ENCODE results near the gene TPTE2. TPM values are rescaled to one million over a fixed set of nuclear protein-coding genes. Genes with fewer than 3 reads are reported as not detected.

Gene TPTE2
- total RNA-seq, 1 donor from 2014 or later = not detected

DNA sequence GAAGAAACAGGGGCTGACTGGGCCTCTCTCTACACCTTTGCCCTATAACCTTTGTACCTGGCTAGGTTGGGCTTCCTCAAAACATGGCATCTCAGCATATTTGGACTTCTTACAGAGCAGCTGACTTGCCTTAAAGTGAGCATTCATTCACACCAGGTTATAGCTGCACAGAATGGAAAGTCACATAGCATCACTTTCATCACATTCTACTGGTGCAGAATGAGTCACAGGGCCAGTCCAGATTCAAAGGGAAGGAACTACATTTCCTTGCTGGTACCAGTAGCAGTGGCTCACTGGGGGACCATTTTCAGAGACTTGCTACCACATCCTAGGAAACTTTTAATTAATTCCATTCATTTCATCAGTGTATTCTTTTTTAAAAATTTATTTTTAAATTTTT, 20.3 kb upstream of the TPTE2 start:
- no peak for TF ChIP-seq CTCF (IDR thresholded peaks at IDR 0.05)

DNA sequence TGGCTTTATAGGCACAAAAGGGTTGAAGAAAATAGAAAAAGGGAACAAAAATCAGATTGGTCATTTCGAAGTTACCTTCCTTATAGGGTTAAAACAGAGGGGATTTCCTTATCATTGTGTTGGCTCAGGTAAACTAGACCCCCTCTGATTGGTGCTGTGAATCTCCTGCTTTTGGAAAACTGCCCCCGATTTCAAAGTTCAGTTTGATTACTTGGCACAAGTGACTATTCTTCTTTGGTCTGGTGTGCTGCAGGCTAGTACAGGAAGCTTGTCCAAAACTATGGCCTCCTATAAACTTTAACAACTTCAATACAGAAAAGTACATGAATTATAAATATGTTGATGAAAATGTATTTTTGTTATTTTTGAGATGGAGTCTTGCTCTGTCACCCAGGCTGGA, 13.9 kb upstream of the TPTE2 start:
- Histone ChIP-seq H3K4me3 (no peak overlapping the region), H3K36me3 (no peaks in the 10 kb centered on the region), H3K27me3 (no peaks in the 10 kb centered on the region), H3K4me1 (no peaks in the 10 kb centered on the region), H3K27ac (no peak overlapping the region), H3K9me3 (no peaks in the 10 kb centered on the region)
- TF ChIP-seq CTCF (IDR thresholded peaks at IDR 0.05) = no peak
- no peak for DNase-seq
- ATAC-seq = no peak
- intact Hi-C loops (cut with DNase I) = no loop called here

More for the DNA sequence above, 20.3 kb upstream of the TPTE2 start:
- no peak overlapping the region for H3K27ac ChIP-seq
- H3K27me3 ChIP-seq = no peaks in the 10 kb centered on the region
- no peak overlapping the region for H3K4me3 ChIP-seq
- H3K36me3 ChIP-seq = no peaks in the 10 kb centered on the region
- ATAC-seq (no peak), DNase-seq (no peak)
- intact Hi-C loops (cut with DNase I) = no loop called here
- no peaks in the 10 kb centered on the region for H3K9me3 ChIP-seq
- no peaks in the 10 kb centered on the region for H3K4me1 ChIP-seq

GRCh38 chr13:19573120-19573716, 11.9 kb upstream of the TPTE2 start:
- ATAC-seq (no peak), DNase-seq (no peak)
- intact Hi-C loops (cut with DNase I) = no loop called here
- Histone ChIP-seq H3K27me3 (no peaks in the 10 kb centered on the region), H3K4me3 (no peak overlapping the region), H3K27ac (no peak overlapping the region), H3K4me1 (no peaks in the 10 kb centered on the region), H3K9me3 (no peaks in the 10 kb centered on the region), H3K36me3 (no peaks in the 10 kb centered on the region)
- no peak for TF ChIP-seq CTCF (IDR thresholded peaks at IDR 0.05)

GRCh38 chr13:19572280-19572679, 10.9 kb upstream of the TPTE2 start:
- Histone ChIP-seq H3K4me3 (no peak overlapping the region), H3K27ac (no peak overlapping the region), H3K4me1 (no peaks in the 10 kb centered on the region), H3K36me3 (no peaks in the 10 kb centered on the region), H3K27me3 (no peaks in the 10 kb centered on the region), H3K9me3 (no peaks in the 10 kb centered on the region)
- intact Hi-C loops (cut with DNase I) = no loop called here
- no peak for DNase-seq
- no peak for ATAC-seq
- no peak for TF ChIP-seq CTCF (IDR thresholded peaks at IDR 0.05)

GRCh38 chr13:19567820-19568534, 6.6 kb upstream of the TPTE2 start:
- intact Hi-C loops (cut with DNase I) = no loop called here
- no peak overlapping the region for H3K4me3 ChIP-seq
- TF ChIP-seq CTCF (IDR thresholded peaks at IDR 0.05) = no peak
- no peaks in the 10 kb centered on the region for H3K9me3 ChIP-seq
- no peaks in the 10 kb centered on the region for H3K4me1 ChIP-seq
- no peak overlapping the region for H3K27ac ChIP-seq
- ATAC-seq (no peak), DNase-seq (no peak)
- peaks cover 7% of the 10 kb centered on the region for H3K27me3 ChIP-seq
- H3K36me3 ChIP-seq = no peaks in the 10 kb centered on the region

All from upper lobe of right lung (tissue), 1 donor.